Keratinocyte (primary cell): ENCODE data around the gene LRCH2. TPM values are rescaled to one million over a fixed set of nuclear protein-coding genes. Genes with fewer than 3 reads are reported as not detected.

Experiments used
- DNase-seq: peaks from one replicate; pipeline ENCODE4 v3.0.0-alpha.2; 2011; ENCODE audit warnings: low read depth, missing footprints, low spot score
- FAIRE-seq: peaks from 2 replicates; lab custom pipeline; 2011; peaks lifted over from hg19 to GRCh38; lab: Jason Lieb, UNC
- H2AFZ ChIP-seq: 2 replicates; pipeline ENCODE4 v1.6.0; 2012; ENCODE audit warnings: low read length, control low read depth, inconsistent platforms; ENCODE audit not compliant: control insufficient read depth
- H3K27ac ChIP-seq: 2 replicates; pipeline ENCODE4 v1.5.1; 2011; ENCODE audit warnings: low read length; ENCODE audit not compliant: control insufficient read depth, insufficient read depth
- H3K27me3 ChIP-seq: 3 replicates; pipeline ENCODE4 v1.6.0; 2011; ENCODE audit warnings: low read length; ENCODE audit not compliant: control insufficient read depth, insufficient read depth; ENCODE audit errors: extremely low read depth
- H3K36me3 ChIP-seq, 2 experiments: 2 replicates in 1 of 2; 3 replicates in 1 of 2; pipeline ENCODE4 v1.5.1; 2011; ENCODE audit warnings: low read length in 2 of 2, mild to moderate bottlenecking in 1 of 2; ENCODE audit not compliant: control insufficient read depth in 2 of 2, insufficient read depth in 2 of 2; ENCODE audit errors: extremely low read depth in 1 of 2
- H3K4me1 ChIP-seq: 3 replicates; pipeline ENCODE4 v1.5.1; 2011; ENCODE audit warnings: low read length; ENCODE audit not compliant: control insufficient read depth, insufficient read depth; ENCODE audit errors: extremely low read depth
- H3K4me2 ChIP-seq: 3 replicates; pipeline ENCODE4 v1.6.0; 2011; ENCODE audit warnings: low read depth, low read length; ENCODE audit not compliant: control insufficient read depth, insufficient read depth; ENCODE audit errors: extremely low read depth
- H3K4me3 ChIP-seq, 3 experiments: fragments of 200-600 bp in 1 of 3; sonication (generic) in 1 of 3; 2 replicates in 2 of 3; 3 replicates in 1 of 3; pipeline ENCODE4 v1.5.1; 2011 to 2016; ENCODE audit warnings: low read length in 3 of 3, mild to moderate bottlenecking in 3 of 3, control low read depth in 2 of 3, inconsistent platforms in 1 of 3, low read depth in 1 of 3, mixed read lengths in 1 of 3, mixed run types in 1 of 3, moderate library complexity in 1 of 3; ENCODE audit not compliant: control insufficient read depth in 2 of 3, insufficient read depth in 2 of 3; ENCODE audit errors: extremely low read depth in 1 of 3
- H3K79me2 ChIP-seq: 2 replicates; pipeline ENCODE4 v1.6.0; 2012; ENCODE audit warnings: low read length; ENCODE audit not compliant: control insufficient read depth, insufficient read depth
- H3K9ac ChIP-seq: 3 replicates; pipeline ENCODE4 v1.6.0; 2011; ENCODE audit warnings: low read length; ENCODE audit not compliant: control insufficient read depth, insufficient read depth; ENCODE audit errors: extremely low read depth
- H3K9me1 ChIP-seq: 3 replicates; pipeline ENCODE4 v1.6.0; 2011; ENCODE audit warnings: low read length; ENCODE audit not compliant: control insufficient read depth, insufficient read depth; ENCODE audit errors: extremely low read depth
- H3K9me3 ChIP-seq: 2 replicates; pipeline ENCODE4 v1.5.1; 2012; ENCODE audit warnings: low read depth, low read length; ENCODE audit not compliant: control insufficient read depth
- H4K20me1 ChIP-seq: 3 replicates; pipeline ENCODE4 v1.6.0; 2011; ENCODE audit warnings: low read length; ENCODE audit not compliant: control insufficient read depth, insufficient read depth; ENCODE audit errors: extremely low read depth
- CTCF ChIP-seq, 3 experiments: IDR thresholded peaks in 1 of 3; conservative IDR thresholded peaks in 1 of 3; optimal IDR thresholded peaks in 1 of 3; 2 replicates in 2 of 3; 3 replicates in 1 of 3; pipeline versions ENCODE3 to v1.5.1; 2011; ENCODE audit warnings: low read length in 3 of 3, mild to moderate bottlenecking in 3 of 3, moderate library complexity in 2 of 3, control low read depth in 1 of 3, inconsistent platforms in 1 of 3; ENCODE audit not compliant: insufficient read depth in 2 of 3; ENCODE audit errors: extremely low read depth in 1 of 3
- EZH2 ChIP-seq: IDR thresholded peaks from one replicate; pipeline ENCODE4 v1.6.1; 2012; ENCODE audit warnings: inconsistent platforms, mild to moderate bottlenecking, low read length, moderate library complexity
- dilution Hi-C: fragments of 300-500 bp; cut with MboI; formaldehyde crosslinking; loops from one replicate; pipeline ENCODE4 v1.7.0; 2020; ENCODE audit warnings: low sequenced_read_pairs; ENCODE audit not compliant: extremely low pct_ligation_motif_present
- polyA plus RNA-seq, 5 experiments: library from polyadenylated mRNA; depleted of rRNA in 3 of 5; stranded (reverse) in 3 of 5; stranded (forward) in 1 of 5; unstranded in 1 of 5; fragments of >200 nt; gene quantifications; 1 replicate in 1 of 5; 2 replicates in 3 of 5; 3 replicates in 1 of 5; pipeline versions ENCODE4 v1.2.1 to v1.2.3, GENCODE V29; 2011 to 2012; ENCODE audit warnings: missing spikeins in 2 of 5, low read depth in 1 of 5, low replicate concordance in 1 of 5

Gene LRCH2
- polyA plus RNA-seq, 1 donor (not counting 4 experiments of a cell fraction or from before 2014, with no cell fraction given), result not detected

- no peak overlapping the region for H3K4me3 ChIP-seq
- H3K27me3 ChIP-seq, result no peaks in the 10 kb centered on the region
- H3K9me3 ChIP-seq, result no peaks in the 10 kb centered on the region
- no peaks in the 10 kb centered on the region for H3K9me1 ChIP-seq
- H3K4me2 ChIP-seq, result no peak overlapping the region
- no peaks in the 10 kb centered on the region for H3K36me3 ChIP-seq
- no peak overlapping the region for H2AFZ ChIP-seq
- H4K20me1 ChIP-seq, result no peaks in the 10 kb centered on the region
- no peaks in the 10 kb centered on the region for H3K4me1 ChIP-seq
- H3K27ac ChIP-seq, result no peak overlapping the region
- DNase-seq, result no peak
- TF ChIP-seq CTCF (optimal IDR thresholded peaks at IDR 0.05 in 1 of 3, IDR thresholded peaks at IDR 0.05 in 1 of 3, conservative IDR thresholded peaks at IDR 0.05 in 1 of 3; ENCODE audit: extremely low read depth in 1 of 3, insufficient read depth in 2 of 3, low read length in 3 of 3), result no peak
- no peak for TF ChIP-seq EZH2
- no peak for FAIRE-seq
- dilution Hi-C loops, result no loop called here
- H3K9ac ChIP-seq, result no peak overlapping the region
- no peaks in the 10 kb centered on the region for H3K79me2 ChIP-seq
These were observed 95.9 kb downstream of the LRCH2 start for GRCh38 chrX:115138040-115138439.

- no peak overlapping the region for H2AFZ ChIP-seq
- H3K9me3 ChIP-seq, result no peaks in the 10 kb centered on the region
- H3K4me3 ChIP-seq, result no peak overlapping the region
- FAIRE-seq, result no peak
- dilution Hi-C loops, result no loop called here
- no peak overlapping the region for H3K9ac ChIP-seq
- no peaks in the 10 kb centered on the region for H3K36me3 ChIP-seq
- H3K4me2 ChIP-seq, result no peak overlapping the region
- no peak overlapping the region for H3K27ac ChIP-seq
- no peaks in the 10 kb centered on the region for H3K79me2 ChIP-seq
- H3K27me3 ChIP-seq, result no peaks in the 10 kb centered on the region
- DNase-seq, result no peak
- TF ChIP-seq EZH2, result no peak
- TF ChIP-seq CTCF (optimal IDR thresholded peaks at IDR 0.05 in 1 of 3, IDR thresholded peaks at IDR 0.05 in 1 of 3, conservative IDR thresholded peaks at IDR 0.05 in 1 of 3; ENCODE audit: extremely low read depth in 1 of 3, insufficient read depth in 2 of 3, low read length in 3 of 3), result no peak
- H3K9me1 ChIP-seq, result no peaks in the 10 kb centered on the region
- no peaks in the 10 kb centered on the region for H3K4me1 ChIP-seq
- H4K20me1 ChIP-seq, result no peaks in the 10 kb centered on the region
These were observed 99.5 kb downstream of the LRCH2 start for GRCh38 chrX:115134382-115134781.
